IMR-90 (cell line): Measurements from ENCODE around the gene DGKH. TPM values are rescaled to one million over a fixed set of nuclear protein-coding genes. Genes with fewer than 3 reads are reported as not detected.

Source experiments
- ATAC-seq: fragments of 200-7000 bp; cut with Tn5 transposase; 2 replicates; pipeline ENCODE4 v1.9.1; 2020; ENCODE audit warnings: low read depth, mild to moderate bottlenecking, moderate library complexity
- BruUV-seq: library from RNA; stranded (reverse); fragments of 400-500 nt; replicated peaks from 2 replicates; lab custom pipeline; 2021; lab: Mats Ljungman, UMichigan
- CTCF ChIA-PET: fragments of 300-600 bp; formaldehyde crosslinking; extraction: SDS; loops from one replicate; lab custom pipeline; 2021; ENCODE audit warnings: antibody characterized with exemption; lab: Yijun Ruan, JAX
- POLR2A ChIA-PET: fragments of 300-600 bp; sonication (Branson Sonifier 250); formaldehyde crosslinking; loops from one replicate; lab custom pipeline; 2022; ENCODE audit warnings: antibody characterized with exemption; ENCODE audit not compliant: unreplicated experiment; lab: Charles Lee
- DNase-seq: peaks from one replicate; pipeline ENCODE4 v3.0.0; 2013
- H2AFZ ChIP-seq: replicated peaks from 2 replicates; pipeline ENCODE3; 2013; ENCODE audit warnings: low read length, mild to moderate bottlenecking; ENCODE audit not compliant: poor library complexity
- H2AK5ac ChIP-seq: 2 replicates; pipeline ENCODE4 v1.6.1; 2013; ENCODE audit warnings: low read depth, low read length, inconsistent platforms
- H2AK9ac ChIP-seq: replicated peaks from 2 replicates; pipeline ENCODE3; 2013; ENCODE audit warnings: mild to moderate bottlenecking, low read depth, low read length, moderate library complexity; ENCODE audit not compliant: poor library complexity
- H2BK120ac ChIP-seq: 2 replicates; pipeline ENCODE4 v1.6.1; 2013; ENCODE audit warnings: low read depth, low read length, inconsistent platforms
- H2BK15ac ChIP-seq: 3 replicates; pipeline ENCODE4 v1.6.1; 2013; ENCODE audit warnings: low read depth, low read length, inconsistent platforms
- H2BK20ac ChIP-seq: 2 replicates; pipeline ENCODE4 v1.6.1; 2013; ENCODE audit warnings: low read depth, mild to moderate bottlenecking, inconsistent platforms, low read length, moderate library complexity
- H2BK5ac ChIP-seq: 2 replicates; pipeline ENCODE4 v1.6.1; 2013; ENCODE audit warnings: mild to moderate bottlenecking, low read depth, low read length, inconsistent platforms; ENCODE audit not compliant: poor library complexity, severe bottlenecking
- H3K14ac ChIP-seq: replicated peaks from 2 replicates; pipeline ENCODE4 v1.6.1; 2013; ENCODE audit warnings: low read depth, low read length, inconsistent platforms
- H3K18ac ChIP-seq: 2 replicates; pipeline ENCODE4 v1.6.1; 2013; ENCODE audit warnings: low read depth, low read length, control low read depth
- H3K23ac ChIP-seq: 2 replicates; pipeline ENCODE4 v1.6.1; 2013; ENCODE audit warnings: low read depth, low read length, inconsistent platforms
- H3K27ac ChIP-seq: 2 replicates; pipeline ENCODE4 v1.5.1; 2013; ENCODE audit warnings: mild to moderate bottlenecking, control low read depth, low read length; ENCODE audit not compliant: insufficient read depth
- H3K27me3 ChIP-seq: 2 replicates; pipeline ENCODE4 v1.6.1; 2013; ENCODE audit warnings: low read length; ENCODE audit not compliant: control insufficient read depth, insufficient read depth
- H3K36me3 ChIP-seq: 2 replicates; pipeline ENCODE4 v1.6.1; 2013; ENCODE audit warnings: low read length, mixed read lengths; ENCODE audit not compliant: control insufficient read depth, insufficient read depth
- H3K4ac ChIP-seq: 2 replicates; pipeline ENCODE4 v1.6.1; 2013; ENCODE audit warnings: low read depth, low read length, inconsistent platforms
- H3K4me1 ChIP-seq: 2 replicates; pipeline ENCODE4 v1.6.1; 2013; ENCODE audit warnings: low read length, mixed read lengths; ENCODE audit not compliant: control insufficient read depth, insufficient read depth
- H3K4me2 ChIP-seq: 2 replicates; pipeline ENCODE4 v1.6.1; 2013; ENCODE audit warnings: low read depth, mild to moderate bottlenecking, control low read depth, low read length, moderate library complexity
- H3K4me3 ChIP-seq: 2 replicates; pipeline ENCODE4 v1.5.1; 2013; ENCODE audit warnings: low read depth, mild to moderate bottlenecking, control low read depth, low read length, moderate library complexity; ENCODE audit not compliant: insufficient read depth
- H3K56ac ChIP-seq: 2 replicates; pipeline ENCODE4 v1.6.1; 2013; ENCODE audit warnings: low read length, inconsistent platforms; ENCODE audit not compliant: insufficient read depth; ENCODE audit errors: extremely low read depth
- H3K79me1 ChIP-seq, 2 experiments: 2 replicates each; pipeline ENCODE4 v1.6.1; 2013; ENCODE audit warnings: low read length in 2 of 2, inconsistent platforms in 1 of 2, low read depth in 1 of 2
- H3K9ac ChIP-seq: 2 replicates; pipeline ENCODE4 v1.6.1; 2013; ENCODE audit warnings: low read depth, low read length, control low read depth
- H3K9me1 ChIP-seq: 2 replicates; pipeline ENCODE4 v1.6.1; 2013; ENCODE audit warnings: low read length, inconsistent platforms; ENCODE audit not compliant: insufficient read depth
- H3K9me3 ChIP-seq: 2 replicates; pipeline ENCODE4 v1.6.1; 2013; ENCODE audit warnings: low read length; ENCODE audit not compliant: control insufficient read depth, insufficient read depth
- H4K20me1 ChIP-seq: 2 replicates; pipeline ENCODE4 v1.6.1; 2013; ENCODE audit warnings: low read length, inconsistent platforms; ENCODE audit not compliant: insufficient read depth
- H4K5ac ChIP-seq: 2 replicates; pipeline ENCODE4 v1.6.1; 2013; ENCODE audit warnings: mild to moderate bottlenecking, low read depth, low read length, control low read depth
- H4K8ac ChIP-seq, 2 experiments: 2 replicates each; pipeline ENCODE4 v1.6.1; 2013; ENCODE audit warnings: low read depth in 2 of 2, low read length in 2 of 2, control low read depth in 1 of 2, inconsistent platforms in 1 of 2
- H4K91ac ChIP-seq: 2 replicates; pipeline ENCODE4 v1.6.1; 2013; ENCODE audit warnings: low read depth, low read length, inconsistent platforms; ENCODE audit not compliant: insufficient read depth
- BHLHE40 ChIP-seq: fragments of 150-350 bp; IDR thresholded peaks from 2 replicates; pipeline ENCODE4 v1.6.1; 2016; ENCODE audit warnings: mild to moderate bottlenecking, low read depth, low read length
- CEBPB ChIP-seq: IDR thresholded peaks from 2 replicates; pipeline ENCODE4 v1.6.1; 2012; ENCODE audit warnings: low read depth, low read length, improper control_type of control experiment
- CHD1 ChIP-seq: IDR thresholded peaks from 2 replicates; pipeline ENCODE4 v1.6.1; 2012; ENCODE audit warnings: low read depth, low read length, improper control_type of control experiment
- FOS ChIP-seq: fragments of 150-350 bp; IDR thresholded peaks from 2 replicates; pipeline ENCODE4 v1.6.1; 2016; ENCODE audit warnings: low read depth, low read length
- MAFK ChIP-seq: IDR thresholded peaks from 2 replicates; pipeline ENCODE4 v1.6.1; 2012; ENCODE audit warnings: low read depth, low read length, improper control_type of control experiment
- MAZ ChIP-seq: IDR thresholded peaks from 2 replicates; pipeline ENCODE4 v1.6.1; 2012; ENCODE audit warnings: low read depth, mild to moderate bottlenecking, low read length, improper control_type of control experiment, moderate library complexity, borderline replicate concordance
- MXI1 ChIP-seq: IDR thresholded peaks from 2 replicates; pipeline ENCODE4 v1.6.1; 2012; ENCODE audit warnings: low read depth, mild to moderate bottlenecking, low read length, moderate library complexity, borderline replicate concordance
- NFE2L2 ChIP-seq: fragments of 150-350 bp; IDR thresholded peaks from 2 replicates; pipeline ENCODE4 v1.6.1; 2016; ENCODE audit warnings: low read depth, mild to moderate bottlenecking, low read length
- POLR2A ChIP-seq: IDR thresholded peaks from 2 replicates; pipeline ENCODE4 v1.6.1; 2012; ENCODE audit warnings: mild to moderate bottlenecking, low read depth, low read length
- RAD21 ChIP-seq: IDR thresholded peaks from 2 replicates; pipeline ENCODE4 v1.6.1; 2012; ENCODE audit warnings: low read length, improper control_type of control experiment
- RCOR1 ChIP-seq: IDR thresholded peaks from 2 replicates; pipeline ENCODE4 v1.6.1; 2012; ENCODE audit warnings: mild to moderate bottlenecking, low read length, improper control_type of control experiment; ENCODE audit not compliant: insufficient replicate concordance
- RFX5 ChIP-seq: IDR thresholded peaks from 2 replicates; pipeline ENCODE4 v1.8.0; 2012; ENCODE audit warnings: low read depth, mild to moderate bottlenecking, low read length, moderate library complexity
- SMC3 ChIP-seq: fragments of 150-350 bp; IDR thresholded peaks from 2 replicates; pipeline ENCODE4 v1.6.1; 2016; ENCODE audit warnings: low read depth, mild to moderate bottlenecking, antibody characterized with exemption, low read length, moderate library complexity
- WGBS, 2 experiments: methylation state at CpG; one replicate each; pipeline versions ENCODE4 v1.1.5 to v1.1.7; 2013; ENCODE audit warnings: missing lambda C conversion rate in 2 of 2; ENCODE audit not compliant: insufficient read length in 1 of 2; ENCODE audit errors: extremely low coverage in 2 of 2; 5-methylcytosine and 5-hydroxymethylcytosine counted together
- dilution Hi-C: fragments of 300-500 bp; cut with HindIII; formaldehyde crosslinking; loops from one replicate; pipeline ENCODE4 v1.14.3; 2018; ENCODE audit warnings: low sequenced_read_pairs; ENCODE audit not compliant: unreplicated experiment
- in situ Hi-C: fragments of 300-500 bp; cut with MboI; formaldehyde crosslinking; loops from 3 replicates; pipeline ENCODE4 v1.14.3; 2019; ENCODE audit warnings: low sequenced_read_pairs, inconsistent platforms, mixed read lengths
- intact Hi-C: fragments of 100-400 bp; cut with micrococcal nuclease; formaldehyde crosslinking; loops from 2 replicates; pipeline ENCODE4 v1.10.0; 2022
- polyA plus RNA-seq, 3 experiments: library from polyadenylated mRNA; depleted of rRNA; stranded (reverse); fragments of >200 nt; gene quantifications; 2 replicates each; pipeline ENCODE4 v1.2.3, GENCODE V29; 2012; ENCODE audit warnings: low replicate concordance in 1 of 3
- total RNA-seq: library from RNA; depleted of rRNA; stranded (reverse); fragments of >200 nt; gene quantifications from 2 replicates; pipeline ENCODE4 v1.2.3, GENCODE V29; 2012
- TF ChIP-seq, protein P1 (sequence below): conservative IDR thresholded peaks from 2 replicates; pipeline ENCODE4 v1.5.1; 2012; ENCODE audit warnings: mild to moderate bottlenecking, low read depth, low read length, improper control_type of control experiment
- TF ChIP-seq, protein P2 (sequence below): fragments of 150-350 bp; IDR thresholded peaks from 2 replicates; pipeline ENCODE4 v1.6.1; 2016; ENCODE audit warnings: low read depth, mild to moderate bottlenecking, low read length, moderate library complexity, borderline replicate concordance
- TF ChIP-seq, protein P3 (sequence below): fragments of 150-350 bp; IDR thresholded peaks from 2 replicates; pipeline ENCODE4 v1.6.1; 2017; ENCODE audit warnings: mild to moderate bottlenecking, antibody characterized with exemption, low read length, low read depth

DGKH gene
- total and polyA plus RNA-seq, 2 of the 4 experiments (the other 2 are of a cell fraction) = 2.0 to 13.4 TPM

DNA sequence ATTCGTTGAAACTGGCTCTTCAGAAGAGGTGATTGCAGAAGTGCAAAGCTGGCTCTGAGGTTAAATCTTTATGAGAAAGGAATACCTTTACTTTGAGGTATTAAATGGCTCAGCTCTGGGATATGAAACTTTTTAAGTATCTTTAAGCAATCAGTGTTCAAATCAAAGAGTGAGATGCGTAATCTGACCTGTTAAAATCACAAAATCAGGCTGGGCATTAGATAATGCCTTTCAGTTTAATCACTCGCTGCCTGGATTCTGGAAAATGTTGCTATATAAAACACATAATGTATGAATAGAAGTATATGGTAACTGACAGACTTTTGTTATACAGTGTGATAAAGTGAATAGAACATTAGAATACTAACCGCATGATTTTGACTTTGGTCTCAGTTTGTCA lies 2.0 kb upstream of the DGKH start:
- Histone ChIP-seq H4K8ac (no peak overlapping the region), H2BK5ac (no peak overlapping the region), H3K9me3 (no peaks in the 10 kb centered on the region), H2BK15ac (no peak overlapping the region), H4K91ac (no peak overlapping the region), H2AK5ac (no peak overlapping the region), H3K4me1 (no peaks in the 10 kb centered on the region), H3K27ac (no peak overlapping the region), H3K36me3 (no peaks in the 10 kb centered on the region), H4K20me1 (peaks cover 6% of the 10 kb centered on the region; the same call in 1 of the 2 replicates), H3K23ac (no peak overlapping the region; the same call in 1 of the 2 replicates), H3K9me1 (no peaks in the 10 kb centered on the region), H2BK20ac (no peak overlapping the region), H3K14ac (no peak overlapping the region), H3K56ac (no peak overlapping the region), H3K4me2 (no peak overlapping the region), H3K27me3 (no peaks in the 10 kb centered on the region), H3K18ac (no peak overlapping the region), H2AFZ (no peak overlapping the region), H2BK120ac (no peak overlapping the region), H3K4ac (no peak overlapping the region), H3K4me3 (no peak overlapping the region), H4K5ac (no peak overlapping the region), H2AK9ac (no peak overlapping the region), H3K79me1 (peaks cover 23 to 51% of the 10 kb centered on the region in 2 experiments), H3K9ac (no peak overlapping the region)
- ATAC-seq (no peak), DNase-seq (no peak)
- ChIA-PET CTCF (interaction anchor here (0.6 kb wide), 1 partner anchor 138 kb away, joined by 8 read pairs; no protein-coding TSS in a partner anchor), POLR2A (no interaction called here)
- BruUV-seq = no TSS peak
- intact Hi-C loops (loop anchor here (10.0 kb wide), 1 partner anchor 168 kb away; no protein-coding TSS in a partner anchor), dilution Hi-C loops (no loop called here), in situ Hi-C loops (loop anchor here (10.0 kb wide), 1 partner anchor 382 kb away; no protein-coding TSS in a partner anchor)
- 100% methylated on average over 1 of the region's 4 CpGs; no CpG with 5 or more reads in 1 of the 2 experiments for WGBS, 2 experiments
- TF ChIP-seq MAFK = no peak
- TF ChIP-seq, protein P1, sequence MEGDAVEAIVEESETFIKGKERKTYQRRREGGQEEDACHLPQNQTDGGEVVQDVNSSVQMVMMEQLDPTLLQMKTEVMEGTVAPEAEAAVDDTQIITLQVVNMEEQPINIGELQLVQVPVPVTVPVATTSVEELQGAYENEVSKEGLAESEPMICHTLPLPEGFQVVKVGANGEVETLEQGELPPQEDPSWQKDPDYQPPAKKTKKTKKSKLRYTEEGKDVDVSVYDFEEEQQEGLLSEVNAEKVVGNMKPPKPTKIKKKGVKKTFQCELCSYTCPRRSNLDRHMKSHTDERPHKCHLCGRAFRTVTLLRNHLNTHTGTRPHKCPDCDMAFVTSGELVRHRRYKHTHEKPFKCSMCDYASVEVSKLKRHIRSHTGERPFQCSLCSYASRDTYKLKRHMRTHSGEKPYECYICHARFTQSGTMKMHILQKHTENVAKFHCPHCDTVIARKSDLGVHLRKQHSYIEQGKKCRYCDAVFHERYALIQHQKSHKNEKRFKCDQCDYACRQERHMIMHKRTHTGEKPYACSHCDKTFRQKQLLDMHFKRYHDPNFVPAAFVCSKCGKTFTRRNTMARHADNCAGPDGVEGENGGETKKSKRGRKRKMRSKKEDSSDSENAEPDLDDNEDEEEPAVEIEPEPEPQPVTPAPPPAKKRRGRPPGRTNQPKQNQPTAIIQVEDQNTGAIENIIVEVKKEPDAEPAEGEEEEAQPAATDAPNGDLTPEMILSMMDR = no peak
- no peak for TF ChIP-seq POLR2A
- no peak for TF ChIP-seq SMC3
- TF ChIP-seq BHLHE40 = no peak
- no peak for TF ChIP-seq NFE2L2
- TF ChIP-seq CEBPB = no peak
- no peak for TF ChIP-seq RCOR1
- TF ChIP-seq MXI1 = no peak
- TF ChIP-seq, protein P2, sequence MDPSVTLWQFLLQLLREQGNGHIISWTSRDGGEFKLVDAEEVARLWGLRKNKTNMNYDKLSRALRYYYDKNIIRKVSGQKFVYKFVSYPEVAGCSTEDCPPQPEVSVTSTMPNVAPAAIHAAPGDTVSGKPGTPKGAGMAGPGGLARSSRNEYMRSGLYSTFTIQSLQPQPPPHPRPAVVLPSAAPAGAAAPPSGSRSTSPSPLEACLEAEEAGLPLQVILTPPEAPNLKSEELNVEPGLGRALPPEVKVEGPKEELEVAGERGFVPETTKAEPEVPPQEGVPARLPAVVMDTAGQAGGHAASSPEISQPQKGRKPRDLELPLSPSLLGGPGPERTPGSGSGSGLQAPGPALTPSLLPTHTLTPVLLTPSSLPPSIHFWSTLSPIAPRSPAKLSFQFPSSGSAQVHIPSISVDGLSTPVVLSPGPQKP = no peak
- no peak for TF ChIP-seq CHD1
- no peak for TF ChIP-seq RFX5
- TF ChIP-seq MAZ = no peak
- no peak for TF ChIP-seq RAD21
- TF ChIP-seq, protein P3, sequence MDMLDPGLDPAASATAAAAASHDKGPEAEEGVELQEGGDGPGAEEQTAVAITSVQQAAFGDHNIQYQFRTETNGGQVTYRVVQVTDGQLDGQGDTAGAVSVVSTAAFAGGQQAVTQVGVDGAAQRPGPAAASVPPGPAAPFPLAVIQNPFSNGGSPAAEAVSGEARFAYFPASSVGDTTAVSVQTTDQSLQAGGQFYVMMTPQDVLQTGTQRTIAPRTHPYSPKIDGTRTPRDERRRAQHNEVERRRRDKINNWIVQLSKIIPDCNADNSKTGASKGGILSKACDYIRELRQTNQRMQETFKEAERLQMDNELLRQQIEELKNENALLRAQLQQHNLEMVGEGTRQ = no peak
- TF ChIP-seq FOS = no peak
